Nucleus accumbens (tissue), 56 donors: Measurements from ENCODE around the gene PLEKHA5.
"Not testable (repeated sequence)": the region's sequence is repeated elsewhere in the genome, so short reads cannot be mapped to it uniquely, and the experiment has no call there.

Source experiments
- DNase-seq, 56 donors: peaks; one replicate each; lab custom pipeline; 2025; lab: John Stamatoyannopoulos, UW

Gene PLEKHA5

GRCh38 chr12:19161216-19161615 is 31.7 kb downstream of the PLEKHA5 start:
- DNase-seq: no peak

- DNase-seq: no peak
These were observed 35.9 kb downstream of the PLEKHA5 start for GRCh38 chr12:19165451-19165850.

GRCh38 chr12:19166387-19166786 is 36.9 kb downstream of the PLEKHA5 start:
- DNase-seq: no peak

- DNase-seq: no peak
These were observed 37.4 kb downstream of the PLEKHA5 start for GRCh38 chr12:19166956-19167355.

- no peak for DNase-seq
These were observed 38.2 kb downstream of the PLEKHA5 start for GRCh38 chr12:19167708-19168107.

GRCh38 chr12:19168644-19169043 is 39.1 kb downstream of the PLEKHA5 start:
- DNase-seq: no peak

- no peak for DNase-seq
These were observed 39.7 kb downstream of the PLEKHA5 start for GRCh38 chr12:19169222-19169621.

- DNase-seq: not testable (repeated sequence)
These were observed 40.8 kb downstream of the PLEKHA5 start for GRCh38 chr12:19170286-19170685.

GRCh38 chr12:19171731-19172130 is 42.2 kb downstream of the PLEKHA5 start:
- no peak for DNase-seq

GRCh38 chr12:19177754-19178153 is 48.2 kb downstream of the PLEKHA5 start:
- DNase-seq: no peak

- DNase-seq: no peak
These were observed 50.5 kb downstream of the PLEKHA5 start for GRCh38 chr12:19179986-19180385.

GRCh38 chr12:19181666-19182426 is 52.3 kb downstream of the PLEKHA5 start:
- DNase-seq: no peak

- DNase-seq: no peak
These were observed 53.7 kb downstream of the PLEKHA5 start for GRCh38 chr12:19183121-19183838.

GRCh38 chr12:19185262-19185929 is 55.9 kb downstream of the PLEKHA5 start:
- no peak for DNase-seq

- no peak for DNase-seq
These were observed 57.5 kb downstream of the PLEKHA5 start for GRCh38 chr12:19186722-19187661.

GRCh38 chr12:19189522-19189921 is 60.0 kb downstream of the PLEKHA5 start:
- DNase-seq: no peak

GRCh38 chr12:19190292-19191031 is 60.9 kb downstream of the PLEKHA5 start:
- no peak for DNase-seq

- no peak for DNase-seq
These were observed 61.6 kb downstream of the PLEKHA5 start for GRCh38 chr12:19191089-19191488.

- no peak for DNase-seq
These were observed 62.0 kb downstream of the PLEKHA5 start for GRCh38 chr12:19191563-19191962.

- DNase-seq: no peak
These were observed 63.2 kb downstream of the PLEKHA5 start for GRCh38 chr12:19192710-19193109.
